Calu3 (cell line): ENCODE results near the gene INHBC. TPM values are rescaled to one million over a fixed set of nuclear protein-coding genes. Genes with fewer than 3 reads are reported as not detected.

Experiments used
- BruUV-seq: library from RNA; stranded (reverse); fragments of 400-500 nt; replicated peaks from 2 replicates; lab custom pipeline; 2021; lab: Mats Ljungman, UMichigan
- CTCF ChIA-PET: fragments of 300-600 bp; sonication (Branson Sonifier 250); formaldehyde crosslinking; loops from one replicate; lab custom pipeline; 2022; ENCODE audit warnings: antibody characterized with exemption; lab: Charles Lee
- DNase-seq: peaks from one replicate; pipeline ENCODE4 v3.0.0; 2022
- H3K27ac Mint-ChIP-seq: one replicate; pipeline ENCODE4 v1.8.0; 2022; ENCODE audit warnings: mixed read lengths; ENCODE audit not compliant: unreplicated experiment
- H3K27me3 Mint-ChIP-seq: one replicate; pipeline ENCODE4 v1.8.0; 2022; ENCODE audit warnings: mixed read lengths; ENCODE audit not compliant: unreplicated experiment
- H3K36me3 Mint-ChIP-seq: one replicate; pipeline ENCODE4 v1.8.0; 2022; ENCODE audit warnings: mild to moderate bottlenecking, moderate library complexity, mixed read lengths; ENCODE audit not compliant: insufficient read depth, unreplicated experiment
- H3K4me1 Mint-ChIP-seq: one replicate; pipeline ENCODE4 v1.8.0; 2022; ENCODE audit warnings: mild to moderate bottlenecking, low read depth, mixed read lengths; ENCODE audit not compliant: unreplicated experiment
- H3K4me3 Mint-ChIP-seq: one replicate; pipeline ENCODE4 v1.8.0; 2022; ENCODE audit warnings: mild to moderate bottlenecking, low read depth, moderate library complexity, mixed read lengths; ENCODE audit not compliant: unreplicated experiment
- H3K9me3 Mint-ChIP-seq: one replicate; pipeline ENCODE4 v1.8.0; 2022; ENCODE audit warnings: low read depth, mixed read lengths; ENCODE audit not compliant: unreplicated experiment
- CTCF ChIP-seq: fragments of 200-600 bp; IDR thresholded peaks from one replicate; pipeline ENCODE4 v1.8.0; 2022; ENCODE audit warnings: antibody characterized with exemption; ENCODE audit not compliant: unreplicated experiment
- intact Hi-C: fragments of 100-400 bp; cut with micrococcal nuclease; formaldehyde crosslinking; loops from one replicate; pipeline ENCODE4 v1.10.0; 2022; ENCODE audit not compliant: unreplicated experiment
- total RNA-seq: library from RNA; stranded (reverse); gene quantifications from 2 replicates; pipeline ENCODE4 v1.2.3, GENCODE V29; 2022

The INHBC gene
- total RNA-seq, 1 experiment from 2014 or later, result not detected

GRCh38 chr12:57477710-57478681 is 43.4 kb downstream of the INHBC start:
- no peaks in the 10 kb centered on the region for H3K36me3 Mint-ChIP-seq
- DNase-seq, result no peak
- no peaks in the 10 kb centered on the region for H3K9me3 Mint-ChIP-seq
- no TSS peak for BruUV-seq
- peaks cover 97% of the 10 kb centered on the region for H3K27me3 Mint-ChIP-seq
- peaks cover 31% of the 10 kb centered on the region for H3K4me1 Mint-ChIP-seq
- no peak overlapping the region for H3K4me3 Mint-ChIP-seq
- CTCF ChIA-PET, result interaction anchor here (0.6 kb wide), 1 partner anchor 46 kb away, joined by 4 read pairs; no protein-coding TSS in a partner anchor
- no peak overlapping the region for H3K27ac Mint-ChIP-seq
- no peak for TF ChIP-seq CTCF
- intact Hi-C loops, result no loop called here

DNA sequence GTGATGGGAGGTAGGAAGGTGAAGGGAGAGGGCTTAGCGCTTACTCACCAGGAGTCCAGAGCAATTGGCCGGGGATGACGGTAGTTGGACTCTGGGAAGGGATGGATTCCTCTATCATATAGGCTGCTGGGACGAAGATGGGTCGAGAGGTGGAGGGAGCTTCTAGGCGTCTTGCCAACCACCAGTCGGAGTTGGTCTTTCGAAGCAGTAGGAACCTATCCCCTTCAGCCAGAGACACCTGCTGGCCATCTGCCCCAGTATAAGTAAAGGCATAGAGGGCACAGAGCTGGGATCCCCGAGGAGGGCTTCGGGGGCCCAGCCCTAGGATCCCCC is 44.4 kb downstream of the INHBC start:
- CTCF ChIA-PET, result no interaction called here
- Mint-ChIP-seq H3K4me3 (no peak overlapping the region), H3K9me3 (no peaks in the 10 kb centered on the region), H3K27me3 (peaks cover 97% of the 10 kb centered on the region), H3K27ac (no peak overlapping the region), H3K36me3 (no peaks in the 10 kb centered on the region), H3K4me1 (peaks cover 31% of the 10 kb centered on the region)
- BruUV-seq, result no TSS peak
- intact Hi-C loops, result no loop called here
- no peak for TF ChIP-seq CTCF
- DNase-seq, result no peak

- no TSS peak for BruUV-seq
- no peak for DNase-seq
- no peak within 1 kb of the TSS for H3K4me3 Mint-ChIP-seq
- peaks cover 91% of the 10 kb centered on the region for H3K27me3 Mint-ChIP-seq
- TF ChIP-seq CTCF, result no peak
- H3K9me3 Mint-ChIP-seq, result no peaks in the 10 kb centered on the region
- H3K36me3 Mint-ChIP-seq, result no peaks in the 10 kb centered on the region
- intact Hi-C loops, result no loop called here
- H3K27ac Mint-ChIP-seq, result no peak within 1 kb of the TSS
- H3K4me1 Mint-ChIP-seq, result peaks cover 25% of the 10 kb centered on the region
- CTCF ChIA-PET, result no interaction called here
These were observed 45.0 kb downstream of the INHBC start, which contains the start of gene ARHGAP9 for GRCh38 chr12:57479376-57480115. Gene ARHGAP9, minus strand, starts transcription at chr12:57479866. Its CDS starts 460 bp downstream, at chr12:57479406.

GRCh38 chr12:57481671-57482070 is 47.1 kb downstream of the INHBC start:
- no peak overlapping the region for H3K4me3 Mint-ChIP-seq
- no peak for TF ChIP-seq CTCF
- intact Hi-C loops, result no loop called here
- peaks cover 21% of the 10 kb centered on the region for H3K4me1 Mint-ChIP-seq
- H3K9me3 Mint-ChIP-seq, result no peaks in the 10 kb centered on the region
- peaks cover 70% of the 10 kb centered on the region for H3K27me3 Mint-ChIP-seq
- BruUV-seq, result no TSS peak
- H3K27ac Mint-ChIP-seq, result no peak overlapping the region
- no peaks in the 10 kb centered on the region for H3K36me3 Mint-ChIP-seq
- no peak for DNase-seq
- CTCF ChIA-PET, result no interaction called here
